ENCODE measurements around the gene TWIST1.

- no peak for TF ChIP-seq EZH2phosphoT487 (IDR thresholded peaks at IDR 0.05; ENCODE audit: low read depth)
- no peak for TF ChIP-seq CTCF (IDR thresholded peaks at IDR 0.05; ENCODE audit: low read depth, low read length)
Measured at GRCh38 chr7:19106241-19107080, 11.0 kb downstream of the TWIST1 start.
